SK-N-SH (cell line): ENCODE data around the gene CDK5. TPM values are rescaled to one million over a fixed set of nuclear protein-coding genes. Genes with fewer than 3 reads are reported as not detected.

Experiments
- CTCF ChIA-PET: fragments of 300-600, 350-600 bp; formaldehyde crosslinking; extraction: SDS; loops from one replicate; lab custom pipeline; 2021; lab: Yijun Ruan, JAX
- POLR2A ChIA-PET: fragments of 350-600 bp; sonication (Branson Sonifier 250); formaldehyde crosslinking; extraction: SDS; loops from one replicate; lab custom pipeline; 2020; ENCODE audit warnings: antibody characterized with exemption, inconsistent platforms; lab: Yijun Ruan, JAX
- DNase-seq: peaks from one replicate; pipeline ENCODE4 v3.0.0; 2012
- H2AFZ ChIP-seq: fragments of 200-600 bp; sonication (generic); 2 replicates; pipeline ENCODE4 v1.8.1; 2016; ENCODE audit warnings: antibody characterized with exemption, mild to moderate bottlenecking, low read depth
- H3F3A ChIP-seq: fragments of 200-600 bp; sonication (generic); replicated peaks from 2 replicates; pipeline ENCODE3; 2016; ENCODE audit warnings: antibody characterized with exemption, mild to moderate bottlenecking; ENCODE audit not compliant: insufficient read depth
- H3K27ac ChIP-seq, 2 experiments: fragments of 200-500 bp in 1 of 2; fragments of 200-600 bp in 1 of 2; sonication (Bioruptor generic) in 1 of 2; sonication (generic), shearing (Covaris generic) in 1 of 2; 2 replicates each; pipeline versions ENCODE4 v1.5.1 to v1.6.1; 2014 to 2016; ENCODE audit warnings: low read depth in 2 of 2, inconsistent platforms in 1 of 2, low read length in 1 of 2, mild to moderate bottlenecking in 1 of 2, mixed read lengths in 1 of 2
- H3K27me3 ChIP-seq: fragments of 200-600 bp; sonication (generic), shearing (Covaris generic); 2 replicates; pipeline ENCODE4 v1.6.1; 2016; ENCODE audit warnings: mixed run types; ENCODE audit not compliant: insufficient read depth
- H3K36me3 ChIP-seq, 2 experiments: fragments of 200-500 bp in 1 of 2; fragments of 200-600 bp in 1 of 2; sonication (Bioruptor generic) in 1 of 2; sonication (generic) in 1 of 2; replicated peaks in 1 of 2; 2 replicates each; pipeline versions ENCODE3 to v1.5.1; 2014 to 2016; ENCODE audit warnings: low read length in 1 of 2, mild to moderate bottlenecking in 1 of 2; ENCODE audit not compliant: insufficient read depth in 2 of 2, control insufficient read depth in 1 of 2
- H3K4me1 ChIP-seq, 2 experiments: fragments of 200-500 bp in 1 of 2; fragments of 200-600 bp in 1 of 2; sonication (Bioruptor generic) in 1 of 2; sonication (generic), shearing (Covaris generic) in 1 of 2; 2 replicates each; pipeline versions ENCODE4 v1.5.1 to v1.6.1; 2014 to 2016; ENCODE audit warnings: low read depth in 1 of 2, low read length in 1 of 2, mixed run types in 1 of 2; ENCODE audit not compliant: insufficient read depth in 2 of 2, control insufficient read depth in 1 of 2
- H3K4me2 ChIP-seq: fragments of 200-600 bp; sonication (generic), shearing (Covaris generic); 2 replicates; pipeline ENCODE4 v1.6.1; 2017; ENCODE audit warnings: mixed run types
- H3K4me3 ChIP-seq, 2 experiments: fragments of 200-500 bp in 1 of 2; fragments of 200-600 bp in 1 of 2; sonication (Bioruptor generic) in 1 of 2; sonication (generic), shearing (Covaris generic) in 1 of 2; 2 replicates each; pipeline versions ENCODE4 v1.5.1 to v1.8.1; 2014 to 2016; ENCODE audit warnings: low read depth in 2 of 2, inconsistent platforms in 1 of 2, low read length in 1 of 2, mild to moderate bottlenecking in 1 of 2, mixed read lengths in 1 of 2, moderate library complexity in 1 of 2
- H3K79me2 ChIP-seq: fragments of 200-600 bp; sonication (generic); 2 replicates; pipeline ENCODE4 v1.8.1; 2017; ENCODE audit warnings: mild to moderate bottlenecking; ENCODE audit not compliant: insufficient read depth
- H3K9ac ChIP-seq: fragments of 200-600 bp; sonication (generic); 2 replicates; pipeline ENCODE4 v1.6.1; 2017; ENCODE audit warnings: mixed run types
- H3K9me2 ChIP-seq: fragments of 200-600 bp; sonication (generic); 2 replicates; pipeline ENCODE4 v1.6.1; 2017; ENCODE audit warnings: mixed run types
- H3K9me3 ChIP-seq: fragments of 200-600 bp; sonication (generic); 2 replicates; pipeline ENCODE4 v1.6.1; 2017; ENCODE audit warnings: mixed run types, mild to moderate bottlenecking, moderate library complexity
- H4K20me1 ChIP-seq: fragments of 200-600 bp; sonication (generic); 2 replicates; pipeline ENCODE4 v1.6.1; 2017; ENCODE audit warnings: mild to moderate bottlenecking, mixed run types; ENCODE audit not compliant: insufficient read depth
- CHD2 ChIP-seq: fragments of 150-350 bp; IDR thresholded peaks from 2 replicates; pipeline ENCODE4 v1.6.1; 2018; ENCODE audit warnings: low read length; ENCODE audit not compliant: partially characterized antibody
- EZH2phosphoT487 ChIP-seq: fragments of 200-600 bp; sonication (generic); IDR thresholded peaks from 2 replicates; pipeline ENCODE4 v1.6.1; 2017; ENCODE audit warnings: low read depth, mixed run types, mild to moderate bottlenecking, antibody characterized with exemption, moderate library complexity, borderline replicate concordance
- FOXJ3 ChIP-seq: sonication (generic); formaldehyde crosslinking; IDR thresholded peaks from 2 replicates; pipeline ENCODE4 v1.5.1; 2020; ENCODE audit warnings: mild to moderate bottlenecking, missing genetic modification reagents
- FOXM1 ChIP-seq: IDR thresholded peaks from 2 replicates; pipeline ENCODE4 v1.4.0; 2012; ENCODE audit warnings: low read depth, mild to moderate bottlenecking
- GATA2 ChIP-seq: sonication (generic); formaldehyde crosslinking; IDR thresholded peaks from 2 replicates; pipeline ENCODE4 v1.5.0; 2020; ENCODE audit warnings: mild to moderate bottlenecking, missing genetic modification reagents
- JUND ChIP-seq: IDR thresholded peaks from 2 replicates; pipeline ENCODE4 v1.4.0; 2012
- MAX ChIP-seq: IDR thresholded peaks from 2 replicates; pipeline ENCODE4 v1.4.0; 2012; ENCODE audit warnings: low read depth
- MEF2A ChIP-seq: IDR thresholded peaks from 2 replicates; pipeline ENCODE4 v1.4.0; 2012; ENCODE audit warnings: low read depth, borderline replicate concordance
- MXI1 ChIP-seq: IDR thresholded peaks from 2 replicates; pipeline ENCODE4 v1.6.1; 2012; ENCODE audit warnings: mild to moderate bottlenecking, low read depth, low read length, improper control_type of control experiment
- NRF1 ChIP-seq: IDR thresholded peaks from 2 replicates; pipeline ENCODE4 v1.6.1; 2012; ENCODE audit warnings: low read depth, mild to moderate bottlenecking, low read length
- PBX3 ChIP-seq: IDR thresholded peaks from 2 replicates; pipeline ENCODE4; 2012
- POLR2AphosphoS5 ChIP-seq: IDR thresholded peaks from 2 replicates; pipeline ENCODE4 v1.6.1; 2012; ENCODE audit warnings: low read depth, low read length
- RCOR1 ChIP-seq: fragments of 150-350 bp; IDR thresholded peaks from 2 replicates; pipeline ENCODE4 v1.6.1; 2017; ENCODE audit warnings: antibody characterized with exemption, low read length
- RFX5 ChIP-seq: IDR thresholded peaks from 2 replicates; pipeline ENCODE4 v1.6.1; 2012; ENCODE audit warnings: mild to moderate bottlenecking, improper control_type of control experiment, low read length
- SIN3A ChIP-seq: IDR thresholded peaks from 2 replicates; pipeline ENCODE4 v1.6.1; 2012; ENCODE audit warnings: low read depth, mild to moderate bottlenecking, low read length, moderate library complexity, borderline replicate concordance
- SMC3 ChIP-seq: IDR thresholded peaks from 2 replicates; pipeline ENCODE4 v1.6.1; 2012; ENCODE audit warnings: low read depth, low read length, improper control_type of control experiment
- TAF1 ChIP-seq: IDR thresholded peaks from 2 replicates; pipeline ENCODE4 v1.6.1; 2012; ENCODE audit warnings: low read depth, mild to moderate bottlenecking, low read length, moderate library complexity, borderline replicate concordance
- TCF12 ChIP-seq: IDR thresholded peaks from 2 replicates; pipeline ENCODE4 v1.4.0; 2012
- USF1 ChIP-seq: IDR thresholded peaks from 2 replicates; pipeline ENCODE4 v1.4.0; 2012; ENCODE audit warnings: low read depth, borderline replicate concordance
- USF2 ChIP-seq: fragments of 150-350 bp; IDR thresholded peaks from 2 replicates; pipeline ENCODE4 v1.6.1; 2017; ENCODE audit warnings: antibody characterized with exemption, low read length, low read depth, borderline replicate concordance
- WGBS: methylation state at CpG from one replicate; pipeline ENCODE4 v1.1.6; 2017; ENCODE audit warnings: low lambda C conversion rate; 5-methylcytosine and 5-hydroxymethylcytosine counted together
- polyA plus RNA-seq, 3 experiments: library from polyadenylated mRNA; depleted of rRNA; stranded (reverse); fragments of >200 nt; gene quantifications; 2 replicates each; pipeline ENCODE4 v1.2.3, GENCODE V29; 2012

Gene CDK5
- polyA plus RNA-seq, 1 of the 3 experiments (the other 2 are of a cell fraction): 125 TPM

DNA sequence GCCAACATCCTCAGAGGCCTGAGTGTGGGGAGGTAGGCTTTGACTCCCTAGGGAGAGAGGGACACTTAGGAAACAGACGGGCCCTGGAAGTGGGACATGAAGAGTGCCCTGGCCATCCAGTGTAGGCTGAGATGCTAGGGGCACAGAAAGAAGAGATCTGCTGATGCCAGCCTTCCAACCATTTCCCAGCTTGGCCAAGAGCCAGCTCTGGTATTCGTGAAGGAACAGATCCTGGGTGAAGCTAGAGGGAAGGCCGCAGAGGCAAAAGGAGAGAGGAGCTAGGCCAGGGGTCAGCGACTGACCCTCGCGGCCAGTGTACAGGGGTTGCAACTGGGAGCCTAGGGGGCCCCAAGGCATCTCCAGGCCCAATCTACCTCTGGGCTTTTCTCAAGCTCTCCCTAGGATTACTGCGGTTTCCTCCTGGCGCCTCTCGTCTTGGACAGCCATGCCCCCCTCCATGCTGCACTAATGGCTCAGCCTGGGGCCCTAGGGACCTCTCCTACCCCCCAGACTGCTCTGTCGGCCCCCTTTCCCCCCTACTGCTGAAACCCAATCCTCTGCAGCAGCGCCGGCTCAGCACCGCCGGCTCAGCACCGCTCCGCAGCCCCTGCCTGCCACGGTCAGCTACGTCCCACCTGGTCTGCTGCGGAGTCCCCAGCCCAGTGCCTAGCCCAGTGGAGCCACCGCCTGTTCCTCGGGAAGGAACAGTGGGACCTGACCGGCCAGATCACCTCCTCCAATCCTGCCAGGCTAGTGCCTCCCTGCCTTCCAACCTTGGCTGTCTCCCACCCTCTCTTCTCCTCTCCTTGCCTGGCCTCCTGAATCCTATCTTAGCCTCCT, 9.5 kb downstream of the CDK5 start, which contains the start of gene ASIC3:
Gene ASIC3 (plus strand): TSS at position 556 of the 840 bp plus-strand sequence. CDS start 355 bp downstream, outside the sequence.
- Histone ChIP-seq H3K36me3 (peaks cover 4 to 21% of the 10 kb centered on the region in 2 experiments), H4K20me1 (no peaks in the 10 kb centered on the region), H3K27me3 (no peaks in the 10 kb centered on the region), H2AFZ (no peak within 1 kb of the TSS), H3K9me3 (no peaks in the 10 kb centered on the region), H3K9me2 (no peaks in the 10 kb centered on the region), H3K79me2 (no peaks in the 10 kb centered on the region), H3K9ac (no peak within 1 kb of the TSS), H3K4me1 (peaks cover 13 to 39% of the 10 kb centered on the region in 2 experiments), H3K27ac (peak within 1 kb of the TSS; percentile 61 to 78), H3K4me2 (peak within 1 kb of the TSS; percentile 60), H3K4me3 (no peak within 1 kb of the TSS), H3F3A (peaks cover 15% of the 10 kb centered on the region)
- TF ChIP-seq POLR2AphosphoS5: 0 out of 2 replicates have a peak, but pooled peaks have one; percentile 22
- no peak for TF ChIP-seq MAX
- no peak for TF ChIP-seq GATA2 (CRISPR knock-in tag)
- peak; percentile 9 for TF ChIP-seq CHD2
- TF ChIP-seq JUND: no peak
- no peak for TF ChIP-seq USF2
- no peak for TF ChIP-seq RCOR1
- ChIA-PET CTCF (interaction anchor here (0.7 to 2.1 kb wide), 11 partner anchors 9 to 599 kb away, joined by 3 to 10 read pairs (median 4); partner anchors contain the start of genes ABCB8 and SLC4A2), POLR2A (interaction anchor here (0.6 to 2.1 kb wide), 3 partner anchors 9 to 34 kb away, joined by 3 to 11 read pairs (median 5); partner anchors contain the start of genes CDK5 and SLC4A2)
- 88% methylated on average over 22 of the region's 22 CpGs for WGBS
- DNase-seq: peak; percentile 74

GRCh38 chr7:151046603-151047573, 10.8 kb downstream of the CDK5 start:
- POLR2A ChIA-PET: interaction anchor here (0.9 to 2.1 kb wide), 2 partner anchors 11 to 19 kb away, joined by 4 to 11 read pairs; partner anchors contain the start of genes ABCB8, CDK5 and SLC4A2
- no peaks in the 10 kb centered on the region for H3K79me2 ChIP-seq
- no peak overlapping the region for H3K9ac ChIP-seq
- 28% methylated on average over 13 of the region's 14 CpGs for WGBS
- no peaks in the 10 kb centered on the region for H3K9me2 ChIP-seq
- DNase-seq: peak; percentile 88
- H3K4me1 ChIP-seq: peaks cover 13 to 39% of the 10 kb centered on the region in 2 experiments
- no peaks in the 10 kb centered on the region for H3K9me3 ChIP-seq
- no peak overlapping the region for H2AFZ ChIP-seq
- no peaks in the 10 kb centered on the region for H4K20me1 ChIP-seq
- H3K27me3 ChIP-seq: no peaks in the 10 kb centered on the region
- peak overlapping the region; percentile 61 to 78 for H3K27ac ChIP-seq
- peaks cover 4 to 18% of the 10 kb centered on the region in 2 experiments for H3K36me3 ChIP-seq
- H3K4me2 ChIP-seq: peak overlapping the region; percentile 60
- CTCF ChIA-PET: interaction anchor here (0.8 to 3.7 kb wide), 14 partner anchors 10 to 598 kb away, joined by 3 to 21 read pairs (median 4); partner anchors contain the start of genes ABCB8, CDK5 and SLC4A2
- H3K4me3 ChIP-seq: no peak overlapping the region
- H3F3A ChIP-seq: peaks cover 14% of the 10 kb centered on the region
- TF ChIP-seq MXI1: no peak
- TF ChIP-seq FOXM1: no peak
- no peak for TF ChIP-seq MEF2A
- TF ChIP-seq POLR2AphosphoS5: peak; percentile 43; the same call in 1 of the 2 replicates
- no peak for TF ChIP-seq NRF1
- no peak for TF ChIP-seq TAF1
- TF ChIP-seq SIN3A: no peak; the same call in 1 of the 2 replicates
- TF ChIP-seq SMC3: no peak; the same call in 1 of the 2 replicates
- 0 out of 2 replicates have a peak, but pooled peaks have one; percentile 45 for TF ChIP-seq MAX
- TF ChIP-seq JUND: no peak; the same call in 1 of the 2 replicates
- no peak for TF ChIP-seq USF1
- no peak for TF ChIP-seq RFX5
- no peak for TF ChIP-seq EZH2phosphoT487
- peak; percentile 80; the same call in 1 of the 2 replicates for TF ChIP-seq TCF12
- peak; percentile 89 for TF ChIP-seq PBX3
- peak; percentile 27; the same call in 1 of the 2 replicates for TF ChIP-seq FOXJ3 (CRISPR knock-in tag)
